Thoracic aorta (tissue), 2 donors: ENCODE data around the gene ENPP3. TPM values are rescaled to one million over a fixed set of nuclear protein-coding genes. Genes with fewer than 3 reads are reported as not detected.

ENCODE experiments used
- ATAC-seq: fragments of 150-250 bp; one replicate; pipeline ENCODE4 v1.8.0; 2017; ENCODE audit warnings: low read depth; ENCODE audit not compliant: insufficient number of reproducible peaks, low FRiP score
- DNase-seq: peaks from one replicate; pipeline ENCODE4 v3.0.0-alpha.2; 2020; ENCODE audit warnings: low spot score
- H3K27ac ChIP-seq, 2 donors: fragments of 200-600 bp; sonication (generic); 1 replicate in 1 of 2; 2 replicates in 1 of 2; pipeline ENCODE4 v1.5.1; 2016; ENCODE audit warnings: mild to moderate bottlenecking in 2 of 2, moderate library complexity in 2 of 2
- H3K27me3 ChIP-seq: fragments of 200-600 bp; sonication (generic); replicated peaks from 2 replicates; pipeline ENCODE4 v1.6.0; 2016; ENCODE audit warnings: mild to moderate bottlenecking; ENCODE audit not compliant: insufficient read depth
- H3K36me3 ChIP-seq: fragments of 200-600 bp; sonication (generic); one replicate; pipeline ENCODE4 v1.5.1; 2016
- H3K4me1 ChIP-seq, 2 donors: fragments of 200-600 bp; sonication (generic); 1 replicate in 1 of 2; 2 replicates in 1 of 2; pipeline versions ENCODE4 v1.5.1 to v1.6.0; 2016; ENCODE audit warnings: low read depth in 2 of 2, mild to moderate bottlenecking in 1 of 2; ENCODE audit not compliant: control insufficient read depth in 1 of 2
- H3K4me3 ChIP-seq: fragments of 200-600 bp; sonication (generic); 2 replicates; pipeline ENCODE4 v1.5.1; 2016; ENCODE audit warnings: mild to moderate bottlenecking
- H3K9me3 ChIP-seq: fragments of 200-600 bp; sonication (generic); 2 replicates; pipeline ENCODE4 v1.5.1; 2016
- CTCF ChIP-seq: fragments of 200-600 bp; sonication (generic); IDR thresholded peaks from one replicate; pipeline ENCODE4 v1.5.1; 2019; ENCODE audit warnings: antibody characterized with exemption
- total RNA-seq, 2 donors: library from RNA; depleted of rRNA; stranded (reverse); fragments of >200 nt; gene quantifications; one replicate each; pipeline versions ENCODE4 v1.1.0 to v1.2.3, GENCODE V29; 2016

ENPP3 gene
- total RNA-seq, 2 donors from 2014 or later, result 0.49 to 0.54 TPM

- Histone ChIP-seq H3K27ac (no peak overlapping the region), H3K36me3 (peaks cover 57% of the 10 kb centered on the region), H3K27me3 (no peaks in the 10 kb centered on the region), H3K9me3 (no peaks in the 10 kb centered on the region), H3K4me1 (no peaks in the 10 kb centered on the region), H3K4me3 (no peak overlapping the region)
- ATAC-seq (no peak), DNase-seq (no peak)
- TF ChIP-seq CTCF, result no peak
Observed at GRCh38 chr6:131597446-131597845, 39.7 kb upstream of the ENPP3 start.

DNA sequence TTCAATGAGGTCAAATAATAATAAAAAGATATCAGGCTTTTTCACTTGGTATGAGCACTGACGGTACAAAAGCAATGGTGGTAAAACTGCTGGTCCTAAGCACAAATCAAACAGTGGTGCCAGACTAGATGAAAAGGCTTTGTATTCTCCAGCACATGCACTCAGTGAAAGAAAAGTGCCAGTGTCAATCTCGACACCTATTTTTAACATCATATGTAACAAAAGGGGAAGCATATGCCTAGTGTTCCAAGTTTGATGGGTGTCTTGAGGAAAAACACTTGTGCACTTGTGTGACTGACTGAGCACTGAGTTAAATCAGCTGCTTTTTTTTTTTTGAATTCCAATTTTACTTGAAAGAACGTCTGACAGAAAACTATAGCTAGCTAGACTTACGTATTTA, 36.4 kb upstream of the ENPP3 start:
- no peak for ATAC-seq
- no peak for TF ChIP-seq CTCF
- Histone ChIP-seq H3K36me3 (peaks cover 57% of the 10 kb centered on the region), H3K27me3 (no peaks in the 10 kb centered on the region), H3K4me3 (no peak overlapping the region), H3K9me3 (no peaks in the 10 kb centered on the region), H3K4me1 (no peaks in the 10 kb centered on the region), H3K27ac (no peak overlapping the region)
- no peak for DNase-seq

GRCh38 chr6:131602781-131603312, 34.3 kb upstream of the ENPP3 start:
- H3K9me3 ChIP-seq, result no peaks in the 10 kb centered on the region
- no peak for TF ChIP-seq CTCF
- DNase-seq (no peak), ATAC-seq (no peak)
- no peaks in the 10 kb centered on the region for H3K4me1 ChIP-seq
- peaks cover 55% of the 10 kb centered on the region for H3K36me3 ChIP-seq
- H3K27ac ChIP-seq, result no peak overlapping the region
- no peaks in the 10 kb centered on the region for H3K27me3 ChIP-seq
- no peak overlapping the region for H3K4me3 ChIP-seq

DNA sequence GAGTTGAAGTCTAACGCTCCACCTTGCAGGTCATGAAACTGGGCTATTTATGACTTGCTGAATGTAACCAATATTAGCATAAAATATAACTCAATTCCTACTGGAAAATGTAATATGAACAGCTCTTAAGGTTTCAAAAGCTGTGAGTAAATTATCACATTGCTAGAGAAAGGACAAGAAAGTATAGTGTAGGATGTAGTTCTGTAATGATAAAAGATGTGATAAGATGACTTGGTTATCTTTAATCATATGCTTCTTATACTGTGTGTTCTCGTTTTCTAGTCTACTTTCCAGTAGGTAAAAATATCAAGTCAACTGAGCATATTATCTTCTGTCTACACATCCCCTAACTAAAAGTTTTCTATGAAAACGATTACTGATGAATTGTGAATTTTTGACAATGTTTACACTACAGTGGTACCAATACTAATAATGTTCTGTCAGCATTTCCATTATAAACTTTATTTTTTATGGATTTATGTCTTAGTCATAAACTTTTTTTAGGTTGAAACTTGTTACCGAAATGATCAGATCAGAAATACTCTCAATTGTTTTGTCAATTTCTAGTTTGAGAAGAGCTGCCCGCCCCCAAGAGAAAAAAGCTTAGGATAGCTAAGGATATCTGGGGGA, 23.7 kb upstream of the ENPP3 start:
- no peak for DNase-seq
- Histone ChIP-seq H3K9me3 (no peaks in the 10 kb centered on the region), H3K4me3 (no peak overlapping the region), H3K27ac (no peak overlapping the region), H3K27me3 (no peaks in the 10 kb centered on the region), H3K4me1 (no peaks in the 10 kb centered on the region), H3K36me3 (peaks cover 32% of the 10 kb centered on the region)
- ATAC-seq, result no peak
- TF ChIP-seq CTCF, result no peak

- DNase-seq, result no peak
- no peaks in the 10 kb centered on the region for H3K9me3 ChIP-seq
- no peaks in the 10 kb centered on the region for H3K27me3 ChIP-seq
- no peak for ATAC-seq
- H3K27ac ChIP-seq, result no peak overlapping the region
- no peaks in the 10 kb centered on the region for H3K4me1 ChIP-seq
- TF ChIP-seq CTCF, result no peak
- no peak overlapping the region for H3K4me3 ChIP-seq
- H3K36me3 ChIP-seq, result peaks cover 43% of the 10 kb centered on the region
Observed at GRCh38 chr6:131615275-131615674, 21.8 kb upstream of the ENPP3 start.
